GM04503 (cell line): ENCODE data around the gene NECTIN2.

Source experiments
- DNase-seq: peaks from one replicate; pipeline ENCODE4 v3.0.0-alpha.2; 2012; ENCODE audit warnings: low read depth

Gene NECTIN2

GRCh38 chr19:44845612-44846454 is at the start of gene NECTIN2:
NECTIN2 (plus strand) TSS chr19:44846297; CDS start chr19:44846526, 229 bp downstream.
- peak; percentile 84 for DNase-seq

DNA sequence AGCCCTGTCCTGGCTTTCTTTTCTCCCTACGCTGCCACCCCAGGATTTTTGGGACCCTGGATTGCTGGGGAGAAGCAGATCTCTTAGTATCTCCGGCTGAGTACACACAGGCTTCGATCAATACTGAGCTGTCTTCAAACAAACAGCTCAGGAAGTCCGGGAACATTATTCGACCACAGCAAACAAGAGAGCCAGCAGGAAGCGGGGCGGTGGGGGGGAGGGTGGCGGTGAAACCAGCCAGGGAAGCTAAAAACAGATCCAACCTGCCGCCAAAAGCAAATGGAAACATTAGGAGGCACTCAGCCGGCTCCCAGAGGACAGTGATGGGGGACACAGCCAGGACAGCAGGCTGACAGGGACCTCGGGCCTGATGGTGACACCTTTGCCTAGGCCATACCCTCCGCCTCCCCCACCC is 49.4 kb upstream of the NECTIN2 start:
- DNase-seq = no peak

- DNase-seq = no peak
Measured at GRCh38 chr19:44799627-44800346, 46.3 kb upstream of the NECTIN2 start.

GRCh38 chr19:44800461-44800860 is 45.6 kb upstream of the NECTIN2 start:
- DNase-seq = no peak

GRCh38 chr19:44803442-44804428 is 42.4 kb upstream of the NECTIN2 start:
- DNase-seq = no peak

- no peak for DNase-seq
Measured at GRCh38 chr19:44806291-44806690, 39.8 kb upstream of the NECTIN2 start.

DNA sequence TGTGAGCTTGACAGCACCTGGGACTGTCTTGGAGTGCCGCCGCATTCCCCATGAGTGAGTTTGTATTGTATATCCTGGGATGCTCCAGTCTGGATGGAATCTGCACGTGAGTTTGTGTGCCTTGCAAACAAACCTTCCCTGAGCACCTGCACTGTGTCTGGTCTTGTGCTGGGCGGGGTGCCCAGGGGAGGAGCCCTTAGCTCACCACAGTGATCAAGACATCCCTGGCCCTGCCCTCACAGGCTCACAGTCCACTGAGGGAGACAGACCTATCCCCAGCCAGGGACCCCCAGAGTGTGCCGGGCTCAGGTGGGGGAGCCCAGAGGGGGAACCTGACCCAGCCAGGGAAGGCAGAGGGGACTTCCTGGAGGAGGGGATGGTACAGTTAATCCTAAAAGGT is 38.9 kb upstream of the NECTIN2 start:
- no peak for DNase-seq

DNA sequence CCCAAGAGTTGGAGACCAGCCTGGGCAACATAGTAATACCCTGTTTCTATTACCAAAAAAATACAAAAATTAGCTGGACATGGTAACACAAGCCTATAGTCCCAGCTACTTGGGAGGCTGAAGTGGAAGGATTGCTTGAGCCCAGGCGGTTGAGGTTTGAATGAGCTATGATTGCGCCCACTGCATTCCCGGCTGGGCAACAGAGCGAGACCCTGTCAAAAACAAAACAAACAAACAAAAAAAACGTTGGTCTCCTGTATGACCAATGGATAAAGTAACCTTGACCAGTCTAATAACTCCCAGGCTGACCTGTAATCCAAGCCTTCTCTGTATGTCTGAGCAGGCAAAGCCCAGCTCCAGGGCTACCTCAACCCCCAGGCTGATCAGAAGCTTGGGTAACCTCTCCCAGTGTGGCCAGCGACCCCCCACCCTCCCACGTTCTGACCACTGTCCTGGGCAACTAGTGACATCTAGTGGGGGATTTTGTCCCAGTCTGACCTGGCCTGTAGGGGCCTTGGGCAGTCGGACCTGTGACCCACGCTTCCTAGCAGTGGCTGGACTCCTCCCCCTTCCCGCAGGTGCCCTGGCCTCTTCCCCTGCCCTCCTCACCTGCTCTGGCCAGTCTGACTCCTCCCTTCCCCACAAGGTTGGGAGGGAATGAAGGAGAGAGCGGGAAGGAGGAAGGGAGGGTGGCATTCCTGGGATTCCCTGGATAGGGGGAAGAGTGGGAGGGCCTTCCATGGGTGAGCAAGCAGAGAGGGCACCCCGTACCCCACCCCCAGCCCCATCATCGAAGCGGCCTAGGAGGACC is 38.2 kb upstream of the NECTIN2 start:
- DNase-seq = no peak

- no peak for DNase-seq
Measured at GRCh38 chr19:44808463-44809371, 37.4 kb upstream of the NECTIN2 start, which contains the start of gene BCAM. BCAM (plus strand) TSS chr19:44809103; CDS start chr19:44809125, 22 bp downstream.

- no peak for DNase-seq
Measured at GRCh38 chr19:44809577-44810233, 36.4 kb upstream of the NECTIN2 start.

GRCh38 chr19:44810234-44811121 is 35.6 kb upstream of the NECTIN2 start:
- DNase-seq = no peak

DNA sequence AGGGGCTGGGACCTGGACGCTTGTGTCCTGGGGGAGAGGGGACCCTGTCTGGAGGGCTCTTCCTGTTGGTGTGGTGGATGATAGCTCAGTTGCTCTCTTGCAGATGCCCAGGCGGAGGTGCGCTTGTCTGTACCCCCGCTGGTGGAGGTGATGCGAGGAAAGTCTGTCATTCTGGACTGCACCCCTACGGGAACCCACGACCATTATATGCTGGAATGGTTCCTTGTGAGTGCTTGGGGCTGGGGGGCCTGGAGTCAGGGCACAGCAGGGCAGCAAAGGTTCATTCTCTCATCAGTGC is 35.0 kb upstream of the NECTIN2 start:
- DNase-seq = no peak

DNA sequence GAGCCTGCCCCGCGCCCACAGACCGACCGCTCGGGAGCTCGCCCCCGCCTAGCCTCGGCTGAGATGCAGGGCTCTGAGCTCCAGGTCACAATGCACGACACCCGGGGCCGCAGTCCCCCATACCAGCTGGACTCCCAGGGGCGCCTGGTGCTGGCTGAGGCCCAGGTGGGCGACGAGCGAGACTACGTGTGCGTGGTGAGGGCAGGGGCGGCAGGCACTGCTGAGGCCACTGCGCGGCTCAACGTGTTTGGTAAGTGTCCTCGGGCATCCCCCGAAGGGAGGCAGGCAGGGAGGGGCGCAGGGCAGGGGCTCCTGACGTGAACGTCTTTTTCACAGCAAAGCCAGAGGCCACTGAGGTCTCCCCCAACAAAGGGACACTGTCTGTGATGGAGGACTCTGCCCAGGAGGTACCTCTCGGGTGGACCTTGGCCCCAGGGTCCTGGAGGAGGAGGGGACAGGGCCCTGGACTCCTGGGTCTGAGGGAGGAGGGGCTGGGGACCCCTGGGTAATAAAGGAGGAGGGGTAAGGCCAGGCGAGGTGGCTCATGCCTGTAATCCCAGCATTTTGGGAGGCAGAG is 33.9 kb upstream of the NECTIN2 start:
- no peak for DNase-seq

GRCh38 chr19:44813070-44813840 is 32.8 kb upstream of the NECTIN2 start:
- no peak for DNase-seq

GRCh38 chr19:44813841-44814470 is 32.1 kb upstream of the NECTIN2 start:
- DNase-seq = no peak

DNA sequence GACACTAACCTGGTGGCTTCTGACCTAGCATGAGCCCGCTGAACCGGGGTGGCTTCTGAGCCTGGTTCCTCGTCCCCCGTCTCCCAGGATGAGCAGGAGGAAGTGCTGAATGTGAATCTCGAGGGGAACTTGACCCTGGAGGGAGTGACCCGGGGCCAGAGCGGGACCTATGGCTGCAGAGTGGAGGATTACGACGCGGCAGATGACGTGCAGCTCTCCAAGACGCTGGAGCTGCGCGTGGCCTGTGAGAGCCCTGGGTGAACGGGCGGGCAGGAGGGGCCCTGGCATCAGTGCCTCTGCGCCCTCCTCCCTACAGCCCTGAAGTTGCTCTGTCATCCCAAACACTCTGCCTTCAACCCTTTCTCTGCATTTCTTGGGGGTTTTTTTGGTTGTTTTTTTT is 31.6 kb upstream of the NECTIN2 start:
- DNase-seq = no peak

GRCh38 chr19:44816301-44816700 is 29.8 kb upstream of the NECTIN2 start:
- no peak for DNase-seq
